GM19397 (cell line): Measurements from ENCODE around the gene EPS8L3.
"Not testable (repeated sequence)": the region's sequence is repeated elsewhere in the genome, so short reads cannot be mapped to it uniquely, and the experiment has no call there.

Experiments used
- ATAC-seq: cut with Tn5 transposase; IDR thresholded peaks from one replicate; pipeline ENCODE4 v1.9.1; 2021; ENCODE audit warnings: mild to moderate bottlenecking, moderate library complexity; ENCODE audit not compliant: unreplicated experiment

The EPS8L3 gene

DNA sequence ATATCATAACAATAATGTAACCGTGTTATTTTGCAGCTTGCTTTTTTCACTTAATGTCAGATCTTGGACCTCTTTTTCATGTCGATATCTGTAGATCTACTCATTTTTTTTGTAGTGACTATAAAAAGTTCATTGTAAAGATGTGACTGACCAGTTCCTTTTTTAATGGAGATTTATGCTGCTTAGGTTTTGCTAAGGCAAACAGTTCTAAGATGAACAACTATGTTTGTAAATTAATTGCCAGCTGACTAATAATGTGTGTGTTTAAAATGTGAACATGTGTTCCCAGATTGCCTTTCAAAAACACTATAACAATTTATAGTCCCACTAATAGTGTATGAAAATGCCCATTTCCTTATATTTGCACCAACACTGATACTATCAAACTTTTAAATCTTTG lies 18.1 kb upstream of the EPS8L3 start:
- ATAC-seq, result no peak

DNA sequence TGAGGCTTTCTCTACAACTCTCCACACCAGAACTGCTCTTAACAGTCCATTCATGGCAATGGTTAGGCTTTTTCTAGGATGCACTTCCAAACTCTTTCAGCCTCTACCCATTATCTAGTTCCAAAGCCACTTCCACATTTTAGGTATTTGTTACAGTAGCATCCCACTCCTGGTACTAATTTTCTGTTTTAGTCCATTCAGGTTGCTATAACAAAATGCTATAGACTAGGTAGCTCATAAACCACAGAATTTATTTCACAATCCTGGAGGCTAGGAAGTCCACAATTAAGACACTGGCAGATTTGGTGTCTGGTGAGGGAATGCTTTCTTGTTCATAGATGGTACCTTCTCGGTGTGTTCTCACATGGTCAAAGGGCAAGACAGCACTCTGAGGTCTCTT lies 17.3 kb upstream of the EPS8L3 start:
- ATAC-seq, result no peak

DNA sequence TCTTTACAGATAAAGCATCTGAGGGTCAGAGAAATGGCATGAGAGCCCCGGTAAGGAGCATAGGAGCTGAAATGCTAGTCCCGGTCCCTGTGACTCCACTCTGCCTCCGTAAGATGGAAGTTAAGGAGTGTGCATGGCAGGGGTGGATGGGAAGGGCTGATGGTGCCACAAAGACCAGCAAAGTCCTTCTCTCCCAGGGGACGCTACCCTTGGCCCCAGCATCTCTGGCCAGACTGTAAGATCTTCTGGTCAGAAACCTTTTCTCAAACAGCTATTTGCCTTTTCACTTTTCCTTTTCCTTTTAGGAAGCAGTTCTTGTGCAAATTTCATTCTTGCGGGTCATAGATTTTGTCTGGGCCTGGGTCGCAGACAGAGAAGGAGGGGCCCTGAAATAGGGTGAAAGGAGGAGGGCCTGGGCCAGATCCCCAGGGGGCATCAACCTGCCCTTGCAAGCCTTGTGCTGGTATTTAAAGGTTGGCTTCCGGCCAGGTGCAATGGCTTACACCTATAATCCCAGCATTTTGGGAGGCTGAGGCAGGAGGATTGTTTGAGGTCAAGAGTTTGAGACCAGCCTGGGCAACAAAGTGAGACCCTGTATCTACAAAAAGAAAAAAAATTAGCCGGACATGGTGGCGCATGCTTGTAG lies 14.4 kb upstream of the EPS8L3 start:
- no peak for ATAC-seq

DNA sequence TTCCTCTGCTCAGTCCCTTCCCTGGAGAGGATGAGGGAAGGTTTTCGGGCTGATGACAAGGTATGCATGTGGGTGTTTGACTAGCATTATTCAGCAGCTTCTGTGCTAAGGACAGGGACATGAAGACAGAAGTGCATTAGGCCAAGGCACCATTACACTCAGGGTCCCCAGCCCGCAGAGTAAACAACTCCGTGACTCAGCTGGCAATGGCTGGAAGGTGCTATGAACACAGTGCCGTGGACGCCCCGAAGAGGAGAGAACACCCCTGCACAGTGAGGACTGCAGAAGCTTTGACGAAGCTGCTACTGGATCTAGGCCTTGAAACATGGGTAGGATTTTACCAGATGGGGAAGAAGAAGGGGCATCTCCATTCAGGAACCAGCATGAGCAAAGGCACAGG lies 13.7 kb upstream of the EPS8L3 start:
- ATAC-seq, result no peak

DNA sequence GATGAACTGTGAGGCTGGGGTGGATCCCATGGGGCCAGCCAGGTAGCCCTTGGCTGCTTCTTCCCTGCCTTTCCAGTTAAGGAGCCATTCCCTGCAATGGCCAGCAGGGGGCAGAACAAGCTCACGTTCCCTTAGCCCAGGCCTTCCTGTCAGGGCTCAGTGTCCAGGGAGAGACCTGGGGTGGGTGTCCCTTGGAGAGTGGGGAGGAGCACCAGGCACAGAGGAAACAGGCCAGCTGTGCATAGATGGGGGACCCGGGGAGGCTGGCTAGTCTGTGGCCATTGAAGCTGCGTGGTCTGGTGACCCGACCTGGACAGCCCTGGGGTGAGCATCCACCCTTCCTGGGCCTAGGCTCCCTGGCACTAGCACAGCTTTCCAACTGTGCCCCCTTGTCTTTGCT lies 13.2 kb upstream of the EPS8L3 start:
- ATAC-seq, result no peak

DNA sequence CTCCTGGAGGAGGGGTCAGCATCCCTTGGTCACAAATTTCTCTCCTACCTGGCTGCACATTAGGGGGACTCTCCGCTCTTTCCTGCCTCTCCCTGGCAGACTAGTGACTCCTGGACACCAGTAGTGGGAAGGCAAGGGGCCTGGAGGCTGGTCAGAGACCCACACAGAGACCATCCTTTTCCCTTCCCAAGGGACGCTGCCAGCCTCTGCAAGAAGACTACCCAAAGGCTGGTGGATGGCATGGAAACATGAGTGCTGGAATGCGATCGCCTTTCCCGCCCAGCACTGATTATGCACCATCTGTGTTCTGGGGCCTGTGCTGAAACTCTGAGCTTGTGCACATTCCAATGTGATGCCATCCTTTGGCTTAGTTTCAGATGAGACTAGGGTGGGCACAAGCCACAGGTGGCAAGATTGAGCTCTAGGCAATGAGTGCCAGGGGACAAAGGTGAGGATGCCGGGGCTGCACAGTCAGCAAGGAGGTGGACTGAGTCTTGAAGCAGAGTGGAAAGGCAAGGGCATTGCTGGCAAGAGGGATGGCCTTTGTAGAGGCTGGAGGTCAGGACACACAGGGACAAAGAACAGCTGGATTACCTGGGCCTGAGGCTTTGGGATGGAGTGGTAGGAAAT lies 12.6 kb upstream of the EPS8L3 start:
- ATAC-seq, result no peak

DNA sequence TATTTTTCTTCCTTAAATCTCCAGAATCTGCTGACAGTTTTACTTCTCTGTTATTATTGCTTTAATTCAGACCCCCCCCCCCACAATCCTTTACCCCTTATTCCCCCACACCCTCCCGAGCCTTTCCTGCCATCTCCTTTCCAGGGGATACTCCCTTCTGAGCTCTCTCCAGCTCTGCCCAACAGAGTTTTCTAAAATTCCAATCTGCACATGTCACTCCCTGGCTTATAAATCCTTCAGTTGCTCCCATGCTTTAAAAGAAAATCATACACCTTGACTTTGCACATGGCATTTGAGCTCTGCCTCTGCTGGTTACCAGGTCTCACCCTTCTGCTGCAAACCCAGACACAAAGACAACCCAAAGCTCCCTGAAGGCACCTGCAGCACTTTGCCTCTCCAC lies 11.7 kb upstream of the EPS8L3 start:
- ATAC-seq, result no peak

DNA sequence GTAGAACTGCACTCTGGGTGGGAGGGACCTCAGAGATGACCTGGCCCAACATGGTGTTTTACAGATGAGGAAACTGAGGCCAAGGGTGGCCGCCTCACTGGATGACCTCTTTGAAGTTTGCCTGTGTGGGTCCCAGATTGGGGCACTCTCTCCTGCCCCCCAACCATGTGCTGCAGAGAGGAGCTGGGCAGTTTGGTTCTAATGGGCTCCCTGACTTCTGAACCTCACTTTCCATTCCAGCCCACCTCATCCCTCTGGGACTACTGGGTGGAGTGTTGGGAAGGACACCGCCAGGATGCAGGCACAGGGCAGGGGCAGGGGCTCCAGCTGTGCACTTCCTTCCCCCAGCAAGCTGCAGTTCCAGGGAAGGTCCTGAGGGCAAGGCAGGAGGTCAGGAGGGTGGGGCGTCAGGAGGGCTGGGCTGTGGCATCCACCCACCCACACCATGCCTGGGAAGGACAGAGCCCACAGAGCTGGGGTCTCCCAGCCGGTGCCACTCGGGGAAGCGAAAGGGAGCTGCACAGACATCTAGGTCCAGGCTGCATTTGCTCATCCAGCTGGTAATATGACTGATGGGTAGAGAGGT lies 10.3 kb upstream of the EPS8L3 start:
- ATAC-seq, result no peak

DNA sequence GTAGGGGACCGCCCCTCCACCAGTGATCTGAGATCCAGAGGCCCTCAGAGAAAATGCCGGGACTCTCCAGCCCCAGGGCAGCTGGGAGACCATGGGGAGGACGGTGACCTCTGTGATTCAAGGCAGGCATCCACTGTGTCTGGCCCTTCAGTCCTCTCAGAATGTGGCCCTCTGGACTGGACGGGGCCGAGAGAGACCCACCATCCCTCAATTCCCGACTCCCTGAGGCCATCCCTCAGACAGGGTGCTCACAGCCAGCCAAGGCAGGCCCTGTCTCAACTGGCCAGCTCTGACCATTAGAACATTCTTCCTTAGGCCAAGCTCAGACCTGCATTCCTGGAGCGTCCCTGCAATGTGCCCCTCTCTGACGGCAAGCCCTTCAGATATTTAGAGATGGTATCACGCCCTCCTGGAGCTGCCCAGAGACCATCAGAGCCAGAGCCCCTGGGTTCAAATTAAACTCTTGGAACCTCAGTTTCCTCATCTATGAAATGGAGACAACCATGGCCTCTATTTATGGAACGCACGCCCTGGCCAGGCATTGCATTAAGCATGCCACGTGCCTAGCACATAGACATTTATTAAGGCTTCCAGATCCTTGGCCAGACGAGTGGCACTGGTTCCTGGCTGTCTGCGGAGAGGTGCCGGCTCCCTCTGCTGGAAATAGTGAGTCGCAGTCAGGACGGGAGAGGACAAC lies 9.6 kb upstream of the EPS8L3 start:
- ATAC-seq, result peak; percentile 64

DNA sequence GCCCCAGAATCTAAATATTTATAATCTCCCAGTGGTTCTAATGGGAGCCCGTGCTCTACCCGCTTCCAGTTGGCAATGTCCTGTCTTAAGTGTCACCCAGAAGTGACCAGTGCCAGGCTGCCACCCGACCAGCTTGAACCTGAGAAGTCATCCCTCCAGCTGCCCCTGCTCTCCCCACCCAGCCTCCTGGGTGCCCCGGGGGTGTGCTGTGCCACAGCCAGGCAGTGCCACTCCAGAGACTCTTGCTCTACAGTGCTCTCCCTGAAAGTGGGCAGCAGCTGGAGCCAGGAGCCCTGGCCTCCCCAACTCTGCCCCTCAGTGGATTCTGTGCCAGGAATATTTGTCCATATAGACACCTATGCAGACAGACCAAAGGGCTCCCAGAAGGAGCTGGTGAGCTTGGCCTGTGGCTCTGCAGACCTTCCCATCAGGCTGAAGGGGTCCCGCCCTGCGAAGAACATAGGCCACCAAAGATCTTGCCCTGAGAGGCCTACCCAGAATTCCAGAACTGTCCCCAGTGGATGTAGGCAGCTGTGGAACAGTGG lies 9.0 kb upstream of the EPS8L3 start:
- ATAC-seq, result no peak

DNA sequence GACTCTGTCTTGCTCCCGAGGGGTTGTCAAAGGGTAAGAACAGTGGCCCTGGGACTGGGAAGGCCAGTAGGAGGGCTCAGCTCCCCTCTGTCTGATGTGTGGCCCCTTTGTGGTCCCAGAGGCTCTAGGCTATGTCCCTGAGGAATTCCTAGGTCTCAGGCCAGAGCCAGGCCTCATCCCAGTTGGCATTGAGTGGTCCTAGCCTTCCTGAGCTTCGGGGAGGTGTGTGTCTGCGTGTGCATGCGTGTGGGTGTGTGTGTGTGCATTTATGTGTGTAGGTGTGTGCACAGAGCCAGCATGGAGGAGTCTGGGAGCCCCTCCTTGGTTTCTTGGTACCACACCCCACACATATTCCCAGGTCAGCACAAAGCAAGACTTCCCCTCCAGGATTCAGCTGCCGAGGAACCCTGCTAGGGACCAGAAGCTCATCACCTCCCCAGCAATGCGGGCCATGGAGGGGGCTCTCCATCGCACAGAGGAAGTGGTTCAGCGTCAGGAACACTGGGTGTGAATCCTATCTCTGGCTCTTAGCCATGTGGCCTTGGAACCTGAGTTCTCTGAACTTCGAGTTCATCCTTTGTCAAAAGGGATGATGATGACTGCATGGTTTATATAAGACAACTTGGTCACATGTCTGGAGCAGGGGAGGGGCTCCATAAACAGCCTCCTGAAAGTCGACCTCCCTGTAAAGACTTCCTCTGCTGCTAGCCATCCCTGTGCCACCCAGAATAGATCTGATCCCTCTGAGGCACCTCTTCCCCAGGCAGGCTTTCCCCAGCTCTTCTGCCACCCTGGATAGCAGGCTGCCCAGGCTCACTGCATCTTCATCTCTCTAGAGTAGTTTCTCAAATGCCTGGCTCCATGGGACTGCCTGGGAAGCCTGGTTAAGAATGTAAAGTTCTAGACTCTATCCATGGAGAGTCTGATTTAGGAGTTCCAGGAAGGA lies 8.3 kb upstream of the EPS8L3 start:
- ATAC-seq, result no peak

DNA sequence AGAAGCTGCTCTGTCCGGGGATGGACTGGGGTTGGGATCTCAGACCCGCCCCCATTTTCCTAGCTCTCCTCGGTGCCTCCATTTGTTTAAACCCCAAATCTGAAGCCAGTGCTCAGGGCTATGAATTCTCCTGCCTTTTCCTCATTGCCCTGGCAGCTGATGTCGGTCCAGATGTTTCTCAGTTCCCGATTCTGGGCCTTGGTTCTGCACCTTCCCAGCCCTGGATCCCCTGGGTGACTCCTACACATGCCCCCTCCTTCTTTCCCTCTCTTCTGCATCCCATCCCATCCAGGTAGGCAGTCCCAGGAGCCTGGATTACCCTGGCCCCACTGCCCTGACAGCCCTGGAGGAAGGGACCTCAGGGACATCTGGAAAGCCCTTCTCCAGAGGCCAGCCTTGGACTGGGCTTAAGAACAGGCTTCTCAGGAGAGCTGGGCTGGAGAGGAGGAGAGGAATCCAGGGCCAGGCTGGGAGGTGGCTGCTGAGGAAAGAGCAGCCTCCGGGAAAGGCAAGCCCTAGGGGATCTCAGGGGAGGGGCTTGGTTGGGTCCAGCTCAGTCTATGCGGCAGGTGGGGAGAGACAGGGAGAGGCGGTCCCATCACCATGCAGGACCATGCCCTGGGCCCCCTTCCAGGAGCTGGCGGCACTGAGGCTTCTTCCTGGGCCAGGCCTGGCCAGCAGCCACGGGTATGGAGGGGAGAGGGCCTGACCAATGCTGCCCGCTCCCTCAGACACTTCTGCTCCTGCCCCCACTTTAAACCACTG lies 6.8 kb upstream of the EPS8L3 start:
- no peak for ATAC-seq

DNA sequence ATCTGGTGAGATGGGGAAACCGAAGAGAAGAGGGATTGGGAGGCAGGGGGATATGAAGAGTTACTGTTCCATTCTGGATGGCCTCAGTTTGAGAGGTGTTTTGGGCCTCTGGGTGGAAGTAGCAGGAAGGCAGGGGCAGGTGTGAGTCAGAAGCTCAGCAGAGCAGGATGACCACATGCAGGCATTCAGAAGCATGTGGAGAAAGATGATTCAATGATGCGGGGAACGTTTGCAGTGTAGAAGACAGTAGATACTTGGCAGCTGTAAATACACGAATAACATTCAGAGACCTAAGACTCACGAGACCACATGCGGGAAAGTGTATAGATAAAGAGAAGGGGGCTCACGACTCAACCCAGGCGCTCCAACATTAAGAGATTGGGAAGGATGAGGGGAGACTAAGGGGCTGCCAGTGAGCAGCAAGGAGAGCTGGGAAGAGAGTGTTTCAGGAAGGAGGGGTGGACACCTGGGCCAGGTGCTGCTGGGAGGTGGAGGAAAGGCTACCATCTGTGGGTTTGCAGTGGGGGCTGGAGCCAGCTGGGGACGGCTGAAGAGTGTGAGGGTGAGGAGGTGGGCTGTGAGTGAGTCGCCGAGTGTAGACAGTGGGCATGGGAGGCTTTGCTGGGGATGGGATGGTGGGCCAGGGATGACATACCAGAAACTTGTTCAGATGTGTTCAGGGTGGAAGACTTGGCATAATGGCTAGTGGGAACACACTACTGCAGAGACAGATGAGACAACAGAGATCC lies 5.8 kb upstream of the EPS8L3 start:
- no peak for ATAC-seq

DNA sequence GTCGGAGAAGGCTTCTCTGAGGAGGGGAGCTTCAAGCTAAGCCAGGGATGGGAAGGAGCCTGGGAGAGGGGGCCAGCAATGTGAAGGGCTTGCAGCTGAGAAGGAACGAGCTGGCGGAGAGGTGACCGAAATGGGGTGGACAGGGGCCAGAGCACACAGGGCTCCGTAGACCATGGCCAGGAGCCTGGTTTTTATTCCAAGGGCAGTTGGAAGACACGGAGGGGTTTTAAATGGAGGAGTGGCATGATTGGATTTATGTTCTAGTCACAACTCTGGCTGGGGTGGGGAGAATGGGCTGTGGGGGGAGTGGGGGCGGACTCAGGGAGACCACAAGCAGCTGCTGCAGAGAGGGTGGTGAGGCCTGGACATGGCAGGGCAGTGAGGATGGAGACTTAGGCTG lies 5.1 kb upstream of the EPS8L3 start:
- ATAC-seq, result no peak

DNA sequence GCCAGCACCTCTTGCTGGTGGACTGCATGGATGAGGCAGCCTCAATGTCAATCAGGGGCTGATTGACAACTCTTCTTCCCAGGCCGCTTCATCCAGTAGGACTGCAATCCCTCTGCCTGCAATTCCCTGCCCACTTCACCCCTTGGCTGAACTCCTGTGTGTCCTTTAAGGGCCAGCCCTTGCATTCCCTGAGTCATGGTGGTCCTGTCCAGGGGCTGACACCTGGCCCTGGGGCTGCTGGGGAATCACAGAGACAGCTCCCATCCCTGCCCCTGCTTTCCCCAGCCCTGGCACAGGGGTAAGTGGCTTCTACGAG lies 4.6 kb upstream of the EPS8L3 start:
- no peak for ATAC-seq

DNA sequence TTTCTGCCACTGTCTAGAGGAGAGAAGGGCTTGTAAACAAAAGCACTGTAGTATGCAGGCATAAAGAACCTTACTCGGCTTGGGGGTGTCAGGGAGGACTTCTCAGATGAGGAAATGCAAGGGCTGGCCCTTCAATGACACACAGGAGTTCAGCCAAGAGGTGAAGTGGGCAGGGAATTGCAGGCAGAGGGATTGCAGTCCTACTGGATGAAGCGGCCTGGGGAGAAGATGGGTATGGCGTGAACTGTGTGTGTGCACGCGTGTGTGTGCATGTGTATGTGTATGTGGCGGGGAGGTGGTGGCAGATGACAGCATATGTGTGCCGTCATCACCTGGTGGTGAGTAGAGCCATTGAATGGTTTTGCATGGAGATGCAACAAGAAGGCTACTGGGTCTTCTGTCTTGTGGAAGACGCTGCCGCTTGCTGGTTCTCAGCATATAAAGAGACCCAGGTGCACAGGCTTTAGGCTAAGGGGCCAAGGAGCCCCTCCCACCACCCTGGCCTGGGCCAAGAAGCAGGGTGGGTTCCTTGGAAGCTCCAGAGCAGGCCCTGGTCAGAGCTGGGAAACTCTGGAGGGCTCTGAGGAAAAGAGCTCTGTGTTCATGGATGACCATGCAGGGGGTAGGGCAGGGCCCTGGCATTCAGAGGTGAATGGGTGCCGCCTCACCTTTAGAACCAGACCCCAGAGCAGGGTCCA lies 4.1 kb upstream of the EPS8L3 start:
- no peak for ATAC-seq

DNA sequence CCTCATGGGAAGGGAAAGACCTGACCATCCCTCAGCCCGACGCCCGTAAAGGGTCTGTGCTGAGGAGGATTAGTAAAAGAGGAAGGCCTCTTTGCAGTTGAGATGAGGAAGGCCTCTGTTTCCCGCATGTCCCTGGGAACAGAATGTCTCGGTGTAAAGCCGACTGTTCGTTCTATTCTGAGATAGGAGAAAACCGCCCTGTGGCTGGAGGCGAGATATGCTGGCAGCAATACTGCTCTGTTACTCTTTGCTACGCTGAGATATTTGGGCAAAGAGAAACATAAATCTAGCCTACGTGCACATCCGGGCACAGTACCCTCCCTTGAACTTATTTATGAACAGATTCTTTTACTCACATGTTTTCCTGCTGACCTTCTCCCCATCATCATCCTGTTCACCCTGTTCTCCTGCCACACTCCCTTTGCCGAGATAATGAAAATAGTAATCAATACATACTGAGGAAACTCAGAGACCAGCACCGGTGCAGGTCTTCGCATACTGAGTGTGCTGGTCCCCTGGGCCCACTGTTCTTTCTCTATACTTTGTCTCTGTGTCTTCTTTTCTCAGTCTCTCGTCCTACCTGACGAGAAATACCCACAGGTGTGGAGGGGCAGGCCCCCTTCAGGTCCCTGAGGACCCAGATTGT lies 3.4 kb upstream of the EPS8L3 start:
- not testable (repeated sequence) for ATAC-seq

DNA sequence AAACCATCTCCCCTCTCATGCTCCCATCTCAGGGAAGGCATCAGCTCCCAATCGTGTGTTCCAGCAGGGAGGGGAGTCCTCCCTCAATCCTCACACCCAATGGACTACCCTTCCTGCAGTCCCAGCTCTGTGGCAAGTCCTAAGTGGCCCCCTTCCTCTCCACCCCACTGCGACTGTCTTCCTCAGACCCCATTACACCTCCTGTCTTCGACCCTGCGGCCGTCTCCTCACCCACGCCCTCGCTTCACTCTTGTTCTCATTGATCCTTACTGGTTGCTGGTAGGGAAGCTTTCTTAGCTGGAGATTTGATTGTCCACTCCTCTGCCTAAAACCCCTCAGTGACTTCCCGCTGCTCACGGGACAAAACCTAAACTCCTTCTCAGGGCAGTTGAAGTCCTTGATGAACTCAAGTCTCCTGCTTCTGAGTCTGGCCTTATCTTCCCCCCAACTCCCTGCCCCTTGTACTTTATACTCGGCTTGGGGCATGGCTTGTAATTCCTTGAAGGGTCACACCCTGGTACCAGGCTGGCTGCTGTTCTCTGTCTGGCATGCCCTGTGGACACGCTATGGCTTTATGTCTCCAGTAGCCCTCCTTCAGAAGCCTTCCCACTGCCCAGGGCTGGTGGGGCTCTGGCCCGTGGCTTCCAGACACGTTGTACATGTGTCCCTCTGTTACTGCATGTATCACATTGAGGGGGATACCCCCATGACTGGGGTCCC lies 2.3 kb upstream of the EPS8L3 start:
- no peak for ATAC-seq
